NOMO-1 (cell line): ENCODE results near the gene TICAM1.
A peak's percentile ranks its signal among the peaks of the same experiment; 100 is the strongest.

Experiments used
- DNase-seq, 2 experiments: peaks; one replicate each; lab custom pipeline; 2025; ENCODE audit not compliant: unreplicated experiment in 2 of 2; lab: John Stamatoyannopoulos, UW

TICAM1 gene

GRCh38 chr19:4773047-4773640, 58.4 kb downstream of the TICAM1 start:
- DNase-seq, result no peak

GRCh38 chr19:4772566-4772965, 58.9 kb downstream of the TICAM1 start:
- DNase-seq, result no peak

- peak; percentile 58 to 88 for DNase-seq
Observed at GRCh38 chr19:4768934-4769777, 62.4 kb downstream of the TICAM1 start.
